Measurements from ENCODE around the gene PANK3. TPM values are rescaled to one million over a fixed set of nuclear protein-coding genes. Genes with fewer than 3 reads are reported as not detected.

PANK3 gene
- total RNA-seq, result 18.3 and 25.6 TPM in 2 replicates

GRCh38 chr5:168578538-168579487, at the start of gene PANK3:
Gene PANK3 (minus strand): TSS chr5:168579368. CDS start chr5:168579283, 85 bp downstream.

GRCh38 chr5:168528521-168529373, 50.4 kb downstream of the PANK3 start, which contains the start of gene FBLL1:
Gene FBLL1 (plus strand): TSS chr5:168529305. CDS start chr5:168529505, 200 bp downstream.

Other genes starting within 250 kb of the PANK3 start
- gene RARS1, start 92.9 kb downstream of the PANK3 start, total RNA-seq, result 104 and 143 TPM in 2 replicates
- 0.15 and 0.34 TPM in 2 replicates for gene FBLL1, start 50.1 kb downstream of the PANK3 start, total RNA-seq

Data from bronchus fibroblast of lung (primary cell).